OCI-LY3 (cell line): ENCODE results near the gene TAL1.

Experiments used
- CTCF ChIP-seq: fragments of 200-600, 300-600 bp; sonication (generic); IDR thresholded peaks from 2 replicates; pipeline ENCODE4 v1.5.1; 2014; ENCODE audit warnings: antibody characterized with exemption, low read length, low read depth
- EZH2phosphoT487 ChIP-seq: fragments of 200-600 bp; shearing (Covaris generic); IDR thresholded peaks from 2 replicates; pipeline ENCODE4 v1.6.1; 2018; ENCODE audit warnings: antibody characterized with exemption, mixed run types, low read depth

GRCh38 chr1:47187926-47188250 is 44.1 kb downstream of the TAL1 start:
- TF ChIP-seq CTCF (no peak), EZH2phosphoT487 (no peak)
